Left cardiac atrium (tissue), 4 donors: Measurements from ENCODE around the gene ABLIM1. TPM values are rescaled to one million over a fixed set of nuclear protein-coding genes. Genes with fewer than 3 reads are reported as not detected.

Experiments
- ATAC-seq, 2 donors: fragments of 200-7000 bp; cut with Tn5 transposase; one replicate each; pipeline ENCODE4 v1.9.1; 2020; ENCODE audit warnings: mild to moderate bottlenecking in 2 of 2, moderate library complexity in 2 of 2
- DNase-seq: peaks from one replicate; pipeline ENCODE4 v3.0.0-alpha.2; 2020
- intact Hi-C, 2 donors: fragments of 100-400 bp; cut with DNase I; formaldehyde crosslinking; loops; one replicate each; pipeline versions ENCODE4 v1.14.1 to v1.15.1; 2022 to 2023
- total RNA-seq, 2 donors: library from RNA; stranded (reverse); fragmentation: NEBNext Ultra II Directional; extraction: Animal tissue kit (Norgen Biotek cat#: 25700); gene quantifications; one replicate each; pipeline ENCODE4 v1.2.1, GENCODE V29; 2021
- donor health status: DM: no; HTN: yes; CAD: no.
- donor health status: DM: no; HTN: yes; CAD: no; lungs with severe emphysema.
- donor health status: DM: yes; HTN: yes; CAD: no.
- donor health status: Dilated cardiomyopathy.

The ABLIM1 gene
- total RNA-seq, 2 donors from 2014 or later: 292 to 305 TPM

- ATAC-seq (peak in 1 of 2 donors; percentile 75), DNase-seq (peak; percentile 52)
- intact Hi-C loops: no loop called here
Observed at GRCh38 chr10:114519306-114519669, 138.8 kb downstream of the ABLIM1 start.

GRCh38 chr10:114518401-114519305 is 139.4 kb downstream of the ABLIM1 start:
- DNase-seq (no peak), ATAC-seq (peak in 1 of 2 donors; percentile 4)
- intact Hi-C loops: no loop called here

- ATAC-seq: no peak
- DNase-seq: no peak
- intact Hi-C loops: no loop called here
Observed at GRCh38 chr10:114517368-114518250, 140.5 kb downstream of the ABLIM1 start.

GRCh38 chr10:114516356-114516755 is 141.7 kb downstream of the ABLIM1 start:
- no peak for DNase-seq
- intact Hi-C loops: no loop called here
- no peak for ATAC-seq

GRCh38 chr10:114515298-114515914 is 142.7 kb downstream of the ABLIM1 start:
- no peak for DNase-seq
- intact Hi-C loops: no loop called here
- peak; percentile 38 to 42 for ATAC-seq

- DNase-seq (no peak), ATAC-seq (no peak)
- intact Hi-C loops: no loop called here
Observed at GRCh38 chr10:114513381-114513792, 144.7 kb downstream of the ABLIM1 start.

GRCh38 chr10:114511881-114512280 is 146.2 kb downstream of the ABLIM1 start:
- intact Hi-C loops: no loop called here
- ATAC-seq (no peak), DNase-seq (no peak)

- intact Hi-C loops: no loop called here
- DNase-seq: no peak
- no peak for ATAC-seq
Observed at GRCh38 chr10:114508376-114508775, 149.7 kb downstream of the ABLIM1 start.

- intact Hi-C loops: no loop called here
Observed at GRCh38 chr10:114507449-114507848, 150.6 kb downstream of the ABLIM1 start.

GRCh38 chr10:114506871-114507385 is 151.1 kb downstream of the ABLIM1 start:
- ATAC-seq: peak in 1 of 2 donors; percentile 40

More at GRCh38 chr10:114507449-114507848, 150.6 kb downstream of the ABLIM1 start:
- peak; percentile 70 for DNase-seq
- ATAC-seq: peak; percentile 42 to 70

GRCh38 chr10:114504769-114505579 is 153.1 kb downstream of the ABLIM1 start:
- intact Hi-C loops: no loop called here
- peak; percentile 54 to 79 for ATAC-seq
- peak; percentile 46 for DNase-seq

More at GRCh38 chr10:114506871-114507385, 151.1 kb downstream of the ABLIM1 start:
- intact Hi-C loops: no loop called here
- no peak for DNase-seq

- ATAC-seq (no peak), DNase-seq (no peak)
- intact Hi-C loops: no loop called here
Observed at GRCh38 chr10:114502074-114502473, 156.0 kb downstream of the ABLIM1 start.

GRCh38 chr10:114501650-114502049 is 156.4 kb downstream of the ABLIM1 start:
- intact Hi-C loops: no loop called here
- ATAC-seq (no peak), DNase-seq (no peak)

- no peak for DNase-seq
- intact Hi-C loops: no loop called here
- no peak for ATAC-seq
Observed at GRCh38 chr10:114500643-114501042, 157.4 kb downstream of the ABLIM1 start.

- DNase-seq (no peak), ATAC-seq (no peak)
- intact Hi-C loops: no loop called here
Observed at GRCh38 chr10:114499630-114500190, 158.4 kb downstream of the ABLIM1 start.

GRCh38 chr10:114499116-114499515 is 159.0 kb downstream of the ABLIM1 start:
- DNase-seq: no peak
- intact Hi-C loops: no loop called here
- ATAC-seq: no peak

- ATAC-seq (no peak), DNase-seq (no peak)
- intact Hi-C loops: no loop called here
Observed at GRCh38 chr10:114498413-114499111, 159.5 kb downstream of the ABLIM1 start.

- ATAC-seq (no peak), DNase-seq (no peak)
- intact Hi-C loops: no loop called here
Observed at GRCh38 chr10:114495303-114495702, 162.8 kb downstream of the ABLIM1 start.
